ENCODE results near the gene ATG7.

GRCh38 chr3:11578169-11578568 is 306.0 kb downstream of the ATG7 start:
- TF ChIP-seq CTCF (IDR thresholded peaks at IDR 0.05 in 2 of 3, conservative IDR thresholded peaks at IDR 0.05 in 1 of 3; ENCODE audit: borderline replicate concordance in 1 of 3, insufficient read depth in 1 of 3, low read depth in 2 of 3, low read length in 2 of 3) (no peak), MAX (IDR thresholded peaks at IDR 0.05) (no peak), POLR2A (IDR thresholded peaks at IDR 0.05; ENCODE audit: borderline replicate concordance, extremely low read depth, insufficient read depth, insufficient read length) (no peak), EZH2 (IDR thresholded peaks at IDR 0.05) (no peak), REST (IDR thresholded peaks at IDR 0.05; ENCODE audit: low read depth) (no peak), SRF (IDR thresholded peaks at IDR 0.05; ENCODE audit: low read depth) (no peak), POLR2AphosphoS5 (IDR thresholded peaks at IDR 0.05; ENCODE audit: low read depth, low read length) (no peak)

Measured in HCT116 (cell line).